GM10266 (cell line): ENCODE measurements around the gene MTA2.
A peak's percentile ranks its signal among the peaks of the same experiment; 100 is the strongest.

Experiments used
- DNase-seq: peaks from one replicate; pipeline ENCODE4 v3.0.0; 2012; ENCODE audit errors: extremely low spot score
- CTCF ChIP-seq: IDR thresholded peaks from 2 replicates; pipeline ENCODE4 v1.5.1; 2012; ENCODE audit warnings: mild to moderate bottlenecking, low read depth; ENCODE audit not compliant: control insufficient read depth, insufficient read depth; ENCODE audit errors: missing control alignments

The MTA2 gene

GRCh38 chr11:62611705-62612365 is 10.2 kb upstream of the MTA2 start:
- DNase-seq: peak; percentile 78
- TF ChIP-seq CTCF: no peak

- no peak for TF ChIP-seq CTCF
- no peak for DNase-seq
Measured at GRCh38 chr11:62610814-62611704, 9.4 kb upstream of the MTA2 start.

- no peak for TF ChIP-seq CTCF
- no peak for DNase-seq
Measured at GRCh38 chr11:62610403-62610802, 8.7 kb upstream of the MTA2 start.

GRCh38 chr11:62608776-62609175 is 7.1 kb upstream of the MTA2 start:
- no peak for DNase-seq
- no peak for TF ChIP-seq CTCF

- no peak for DNase-seq
- TF ChIP-seq CTCF: no peak
Measured at GRCh38 chr11:62607714-62608113, 6.0 kb upstream of the MTA2 start.

GRCh38 chr11:62605902-62606301 is 4.2 kb upstream of the MTA2 start:
- DNase-seq: no peak
- TF ChIP-seq CTCF: no peak

GRCh38 chr11:62605467-62605866 is 3.8 kb upstream of the MTA2 start:
- no peak for TF ChIP-seq CTCF
- no peak for DNase-seq
